GM23338 (cell line): ENCODE results near the gene CELF4. TPM values are rescaled to one million over a fixed set of nuclear protein-coding genes. Genes with fewer than 3 reads are reported as not detected.

Experiments
- ATAC-seq: fragments of 200-7000 bp; cut with Tn5 transposase; 3 replicates; pipeline ENCODE4 v1.9.1; 2020
- DNase-seq: peaks from one replicate; pipeline ENCODE4 v3.0.0-alpha.2; 2015; ENCODE audit warnings: low spot score
- H2AFZ ChIP-seq: fragments of 200-600 bp; sonication (generic); 2 replicates; pipeline ENCODE4 v1.8.0; 2016; ENCODE audit warnings: antibody characterized with exemption, mild to moderate bottlenecking, moderate library complexity
- H3F3A ChIP-seq: fragments of 200-600 bp; sonication (generic); replicated peaks from 2 replicates; pipeline ENCODE4 v1.8.0; 2017; ENCODE audit warnings: antibody characterized with exemption, mixed run types, low read depth
- H3K27ac ChIP-seq: fragments of 200-600 bp; sonication (generic); 2 replicates; pipeline ENCODE4 v1.6.1; 2016; ENCODE audit warnings: low read depth
- H3K27me3 ChIP-seq: fragments of 200-600 bp; sonication (generic); 2 replicates; pipeline ENCODE4 v1.8.0; 2016; ENCODE audit warnings: mild to moderate bottlenecking, mixed run types, moderate library complexity; ENCODE audit not compliant: insufficient read depth
- H3K36me3 ChIP-seq: fragments of 200-600 bp; sonication (generic); 2 replicates; pipeline ENCODE4 v1.8.0; 2016; ENCODE audit warnings: mild to moderate bottlenecking; ENCODE audit not compliant: insufficient read depth
- H3K4me1 ChIP-seq: fragments of 200-600 bp; sonication (generic); 2 replicates; pipeline ENCODE4 v1.8.0; 2016; ENCODE audit warnings: mild to moderate bottlenecking, moderate library complexity; ENCODE audit not compliant: insufficient read depth
- H3K4me2 ChIP-seq: fragments of 200-600 bp; sonication (generic); 2 replicates; pipeline ENCODE4 v1.7.1; 2017; ENCODE audit warnings: mixed run types
- H3K4me3 ChIP-seq: fragments of 200-600 bp; sonication (generic); 2 replicates; pipeline ENCODE4 v1.6.1; 2016; ENCODE audit warnings: mixed run types
- H3K79me2 ChIP-seq: fragments of 200-600 bp; sonication (generic); replicated peaks from 2 replicates; pipeline ENCODE4 v1.8.0; 2017; ENCODE audit warnings: mild to moderate bottlenecking; ENCODE audit not compliant: insufficient read depth
- H3K9me2 ChIP-seq: fragments of 200-600 bp; sonication (generic); 2 replicates; pipeline ENCODE4 v1.8.0; 2017; ENCODE audit not compliant: insufficient read depth
- H4K20me1 ChIP-seq: fragments of 200-600 bp; sonication (generic); replicated peaks from 2 replicates; pipeline ENCODE4 v1.8.0; 2017; ENCODE audit warnings: mild to moderate bottlenecking; ENCODE audit not compliant: insufficient read depth
- H3K27ac Mint-ChIP-seq: 2 replicates; pipeline ENCODE4 v1.8.0; 2020; ENCODE audit warnings: inconsistent platforms, mild to moderate bottlenecking, moderate library complexity, mixed read lengths
- H3K27me3 Mint-ChIP-seq: 3 replicates; pipeline ENCODE4 v1.8.0; 2022; ENCODE audit warnings: low read depth, mild to moderate bottlenecking, moderate library complexity, mixed read lengths, inconsistent platforms; ENCODE audit not compliant: insufficient read depth, poor library complexity
- H3K36me3 Mint-ChIP-seq: 3 replicates; pipeline ENCODE4 v1.8.0; 2021; ENCODE audit warnings: low read depth, mild to moderate bottlenecking, inconsistent platforms, moderate library complexity, mixed read lengths
- H3K4me1 Mint-ChIP-seq: 3 replicates; pipeline ENCODE4 v1.8.0; 2020; ENCODE audit warnings: mild to moderate bottlenecking, inconsistent platforms, mixed read lengths
- H3K4me3 Mint-ChIP-seq: 3 replicates; pipeline ENCODE4 v1.8.0; 2021; ENCODE audit warnings: moderate library complexity, mild to moderate bottlenecking, inconsistent platforms, mixed read lengths
- H3K9me3 Mint-ChIP-seq: 3 replicates; pipeline ENCODE4 v1.8.0; 2020; ENCODE audit warnings: moderate library complexity, mild to moderate bottlenecking, inconsistent platforms, mixed read lengths
- CREB1 ChIP-seq: fragments of 250-450 bp; sonication (Bioruptor Pico); IDR thresholded peaks from 2 replicates; pipeline ENCODE4 v1.5.0; 2020; ENCODE audit warnings: low read depth, mild to moderate bottlenecking, moderate library complexity
- EZH2 ChIP-seq: fragments of 200-600 bp; sonication (generic); IDR thresholded peaks from one replicate; pipeline ENCODE4 v1.8.0; 2017; ENCODE audit warnings: antibody characterized with exemption, mild to moderate bottlenecking, low read depth; ENCODE audit not compliant: unreplicated experiment
- EZH2phosphoT487 ChIP-seq: fragments of 200-600 bp; sonication (generic); IDR thresholded peaks from one replicate; pipeline ENCODE4 v1.8.1; 2018; ENCODE audit warnings: antibody characterized with exemption; ENCODE audit not compliant: unreplicated experiment
- JUNB ChIP-seq: IDR thresholded peaks from one replicate; pipeline ENCODE4 v1.6.1; 2016; ENCODE audit warnings: antibody characterized with exemption; ENCODE audit not compliant: unreplicated experiment
- NANOG ChIP-seq: IDR thresholded peaks from 2 replicates; pipeline ENCODE4 v1.6.1; 2016; ENCODE audit warnings: antibody characterized with exemption, borderline replicate concordance
- POLR2AphosphoS5 ChIP-seq: IDR thresholded peaks from 2 replicates; pipeline ENCODE4 v1.6.1; 2016; ENCODE audit warnings: antibody characterized with exemption, low read depth
- STAT1 ChIP-seq: IDR thresholded peaks from one replicate; pipeline ENCODE4 v1.6.1; 2016; ENCODE audit warnings: antibody characterized with exemption; ENCODE audit not compliant: unreplicated experiment
- ZNF114 ChIP-seq: fragments of 250-450 bp; sonication (Bioruptor Pico); IDR thresholded peaks from 2 replicates; pipeline ENCODE4 v1.5.0; 2020; ENCODE audit warnings: mild to moderate bottlenecking, moderate library complexity
- ZNF331 ChIP-seq: fragments of 250-450 bp; sonication (Bioruptor Pico); IDR thresholded peaks from 2 replicates; pipeline ENCODE4 v1.5.0; 2020; ENCODE audit warnings: low read depth, mild to moderate bottlenecking, moderate library complexity
- polyA plus RNA-seq: library from polyadenylated mRNA; unstranded; fragments of >200 nt; fragmentation: Nextera tagmentation; extraction: Ambion mirVana; gene quantifications from 2 replicates; pipeline ENCODE4 v1.2.1, GENCODE V29; 2016
- total RNA-seq: library from RNA; depleted of rRNA; stranded (reverse); fragments of >200 nt; shearing (Covaris generic); gene quantifications from 2 replicates; pipeline ENCODE4 v1.2.3, GENCODE V29; 2014
- TF ChIP-seq, protein P1 (sequence below), 2 experiments: fragments of 200-600 bp in 1 of 2; sonication (generic) in 1 of 2; conservative IDR thresholded peaks; 2 replicates each; pipeline versions ENCODE4 v1.5.1 to v1.6.1; 2016 to 2017; ENCODE audit warnings: antibody characterized with exemption in 2 of 2, low read depth in 2 of 2, mild to moderate bottlenecking in 2 of 2, moderate library complexity in 1 of 2
- TF ChIP-seq, protein P2 (sequence below): IDR thresholded peaks from 2 replicates; pipeline ENCODE4 v1.6.1; 2016; ENCODE audit warnings: antibody characterized with exemption
- TF ChIP-seq, protein P3 (sequence below): IDR thresholded peaks from one replicate; pipeline ENCODE4 v1.6.1; 2018; ENCODE audit warnings: antibody characterized with exemption; ENCODE audit not compliant: unreplicated experiment
- TF ChIP-seq, protein P4 (sequence below): fragments of 250-450 bp; sonication (Bioruptor Pico); IDR thresholded peaks from 2 replicates; pipeline ENCODE4 v1.5.0; 2020; ENCODE audit warnings: mild to moderate bottlenecking, moderate library complexity

Gene CELF4
- total and polyA plus RNA-seq, 2 experiments from 2014 or later, result 2.6 to 6.7 TPM

DNA sequence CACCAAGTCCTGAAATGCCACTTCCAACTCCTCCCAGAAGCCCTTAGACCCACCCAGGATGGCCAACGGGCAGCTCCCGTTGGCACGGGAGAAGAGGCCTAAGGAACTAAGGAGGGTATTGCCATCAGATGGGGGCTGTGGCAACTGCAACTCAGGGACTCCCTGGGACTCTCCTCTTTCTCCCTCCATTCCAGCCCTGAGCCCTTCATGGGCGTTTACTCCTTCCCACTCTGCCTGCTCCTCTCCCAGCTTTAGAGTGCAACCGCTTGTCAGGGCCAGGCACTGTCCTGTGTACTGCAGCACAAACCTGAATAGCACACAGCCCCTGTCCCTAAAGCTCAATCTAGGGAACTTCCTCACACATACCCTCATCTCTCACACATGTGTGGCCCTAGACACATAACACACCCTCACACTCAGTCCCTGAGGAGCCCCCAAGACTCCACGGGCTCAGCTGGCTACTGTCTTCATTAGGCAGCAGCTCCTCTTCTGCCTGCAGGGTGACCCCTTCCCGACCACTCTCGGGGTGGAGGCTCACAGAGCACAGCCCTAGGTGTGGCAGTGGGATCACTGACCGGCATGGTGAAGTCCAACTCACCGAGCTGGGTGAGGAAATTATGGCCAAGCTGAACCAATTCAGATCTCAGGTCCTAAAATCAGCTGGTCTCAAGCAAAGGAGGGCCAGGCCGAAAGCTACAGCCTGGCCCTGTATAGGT, 316.3 kb downstream of the CELF4 start:
- no peak overlapping the region for H3K27ac Mint-ChIP-seq
- H3K4me3 Mint-ChIP-seq, result no peak overlapping the region

More for the DNA sequence above, 316.3 kb downstream of the CELF4 start:
- no peaks in the 10 kb centered on the region for H3F3A ChIP-seq
- peaks cover 31% of the 10 kb centered on the region for H3K4me1 Mint-ChIP-seq
- H3K4me1 ChIP-seq, result peaks cover 4% of the 10 kb centered on the region; the same call in 1 of the 2 replicates
- H2AFZ ChIP-seq, result no peak overlapping the region
- H3K4me2 ChIP-seq, result no peak overlapping the region
- no peaks in the 10 kb centered on the region for H3K36me3 Mint-ChIP-seq
- no peak overlapping the region for H3K27ac ChIP-seq
- H3K27me3 ChIP-seq, result peaks cover 34% of the 10 kb centered on the region
- no peaks in the 10 kb centered on the region for H3K79me2 ChIP-seq
- no peaks in the 10 kb centered on the region for H3K9me3 Mint-ChIP-seq
- peaks cover 10% of the 10 kb centered on the region; the same call in 1 of the 2 replicates for H4K20me1 ChIP-seq
- ATAC-seq (no peak), DNase-seq (no peak)
- peaks cover 25% of the 10 kb centered on the region for H3K27me3 Mint-ChIP-seq
- H3K9me2 ChIP-seq, result no peaks in the 10 kb centered on the region
- no peaks in the 10 kb centered on the region for H3K36me3 ChIP-seq
- TF ChIP-seq, protein P1, sequence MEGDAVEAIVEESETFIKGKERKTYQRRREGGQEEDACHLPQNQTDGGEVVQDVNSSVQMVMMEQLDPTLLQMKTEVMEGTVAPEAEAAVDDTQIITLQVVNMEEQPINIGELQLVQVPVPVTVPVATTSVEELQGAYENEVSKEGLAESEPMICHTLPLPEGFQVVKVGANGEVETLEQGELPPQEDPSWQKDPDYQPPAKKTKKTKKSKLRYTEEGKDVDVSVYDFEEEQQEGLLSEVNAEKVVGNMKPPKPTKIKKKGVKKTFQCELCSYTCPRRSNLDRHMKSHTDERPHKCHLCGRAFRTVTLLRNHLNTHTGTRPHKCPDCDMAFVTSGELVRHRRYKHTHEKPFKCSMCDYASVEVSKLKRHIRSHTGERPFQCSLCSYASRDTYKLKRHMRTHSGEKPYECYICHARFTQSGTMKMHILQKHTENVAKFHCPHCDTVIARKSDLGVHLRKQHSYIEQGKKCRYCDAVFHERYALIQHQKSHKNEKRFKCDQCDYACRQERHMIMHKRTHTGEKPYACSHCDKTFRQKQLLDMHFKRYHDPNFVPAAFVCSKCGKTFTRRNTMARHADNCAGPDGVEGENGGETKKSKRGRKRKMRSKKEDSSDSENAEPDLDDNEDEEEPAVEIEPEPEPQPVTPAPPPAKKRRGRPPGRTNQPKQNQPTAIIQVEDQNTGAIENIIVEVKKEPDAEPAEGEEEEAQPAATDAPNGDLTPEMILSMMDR (conservative IDR thresholded peaks at IDR 0.05; ENCODE audit: low read depth in 2 of 2), result no peak
- no peak for TF ChIP-seq CREB1 (CRISPR knock-in tag)
- TF ChIP-seq ZNF331, result no peak
- no peak for TF ChIP-seq POLR2AphosphoS5
- TF ChIP-seq STAT1, result no peak
- no peak for TF ChIP-seq JUNB
- TF ChIP-seq EZH2, result no peak
- TF ChIP-seq, protein P2, sequence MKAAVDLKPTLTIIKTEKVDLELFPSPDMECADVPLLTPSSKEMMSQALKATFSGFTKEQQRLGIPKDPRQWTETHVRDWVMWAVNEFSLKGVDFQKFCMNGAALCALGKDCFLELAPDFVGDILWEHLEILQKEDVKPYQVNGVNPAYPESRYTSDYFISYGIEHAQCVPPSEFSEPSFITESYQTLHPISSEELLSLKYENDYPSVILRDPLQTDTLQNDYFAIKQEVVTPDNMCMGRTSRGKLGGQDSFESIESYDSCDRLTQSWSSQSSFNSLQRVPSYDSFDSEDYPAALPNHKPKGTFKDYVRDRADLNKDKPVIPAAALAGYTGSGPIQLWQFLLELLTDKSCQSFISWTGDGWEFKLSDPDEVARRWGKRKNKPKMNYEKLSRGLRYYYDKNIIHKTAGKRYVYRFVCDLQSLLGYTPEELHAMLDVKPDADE, result no peak
- TF ChIP-seq, protein P3, sequence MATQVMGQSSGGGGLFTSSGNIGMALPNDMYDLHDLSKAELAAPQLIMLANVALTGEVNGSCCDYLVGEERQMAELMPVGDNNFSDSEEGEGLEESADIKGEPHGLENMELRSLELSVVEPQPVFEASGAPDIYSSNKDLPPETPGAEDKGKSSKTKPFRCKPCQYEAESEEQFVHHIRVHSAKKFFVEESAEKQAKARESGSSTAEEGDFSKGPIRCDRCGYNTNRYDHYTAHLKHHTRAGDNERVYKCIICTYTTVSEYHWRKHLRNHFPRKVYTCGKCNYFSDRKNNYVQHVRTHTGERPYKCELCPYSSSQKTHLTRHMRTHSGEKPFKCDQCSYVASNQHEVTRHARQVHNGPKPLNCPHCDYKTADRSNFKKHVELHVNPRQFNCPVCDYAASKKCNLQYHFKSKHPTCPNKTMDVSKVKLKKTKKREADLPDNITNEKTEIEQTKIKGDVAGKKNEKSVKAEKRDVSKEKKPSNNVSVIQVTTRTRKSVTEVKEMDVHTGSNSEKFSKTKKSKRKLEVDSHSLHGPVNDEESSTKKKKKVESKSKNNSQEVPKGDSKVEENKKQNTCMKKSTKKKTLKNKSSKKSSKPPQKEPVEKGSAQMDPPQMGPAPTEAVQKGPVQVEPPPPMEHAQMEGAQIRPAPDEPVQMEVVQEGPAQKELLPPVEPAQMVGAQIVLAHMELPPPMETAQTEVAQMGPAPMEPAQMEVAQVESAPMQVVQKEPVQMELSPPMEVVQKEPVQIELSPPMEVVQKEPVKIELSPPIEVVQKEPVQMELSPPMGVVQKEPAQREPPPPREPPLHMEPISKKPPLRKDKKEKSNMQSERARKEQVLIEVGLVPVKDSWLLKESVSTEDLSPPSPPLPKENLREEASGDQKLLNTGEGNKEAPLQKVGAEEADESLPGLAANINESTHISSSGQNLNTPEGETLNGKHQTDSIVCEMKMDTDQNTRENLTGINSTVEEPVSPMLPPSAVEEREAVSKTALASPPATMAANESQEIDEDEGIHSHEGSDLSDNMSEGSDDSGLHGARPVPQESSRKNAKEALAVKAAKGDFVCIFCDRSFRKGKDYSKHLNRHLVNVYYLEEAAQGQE, result no peak
- TF ChIP-seq, protein P4, sequence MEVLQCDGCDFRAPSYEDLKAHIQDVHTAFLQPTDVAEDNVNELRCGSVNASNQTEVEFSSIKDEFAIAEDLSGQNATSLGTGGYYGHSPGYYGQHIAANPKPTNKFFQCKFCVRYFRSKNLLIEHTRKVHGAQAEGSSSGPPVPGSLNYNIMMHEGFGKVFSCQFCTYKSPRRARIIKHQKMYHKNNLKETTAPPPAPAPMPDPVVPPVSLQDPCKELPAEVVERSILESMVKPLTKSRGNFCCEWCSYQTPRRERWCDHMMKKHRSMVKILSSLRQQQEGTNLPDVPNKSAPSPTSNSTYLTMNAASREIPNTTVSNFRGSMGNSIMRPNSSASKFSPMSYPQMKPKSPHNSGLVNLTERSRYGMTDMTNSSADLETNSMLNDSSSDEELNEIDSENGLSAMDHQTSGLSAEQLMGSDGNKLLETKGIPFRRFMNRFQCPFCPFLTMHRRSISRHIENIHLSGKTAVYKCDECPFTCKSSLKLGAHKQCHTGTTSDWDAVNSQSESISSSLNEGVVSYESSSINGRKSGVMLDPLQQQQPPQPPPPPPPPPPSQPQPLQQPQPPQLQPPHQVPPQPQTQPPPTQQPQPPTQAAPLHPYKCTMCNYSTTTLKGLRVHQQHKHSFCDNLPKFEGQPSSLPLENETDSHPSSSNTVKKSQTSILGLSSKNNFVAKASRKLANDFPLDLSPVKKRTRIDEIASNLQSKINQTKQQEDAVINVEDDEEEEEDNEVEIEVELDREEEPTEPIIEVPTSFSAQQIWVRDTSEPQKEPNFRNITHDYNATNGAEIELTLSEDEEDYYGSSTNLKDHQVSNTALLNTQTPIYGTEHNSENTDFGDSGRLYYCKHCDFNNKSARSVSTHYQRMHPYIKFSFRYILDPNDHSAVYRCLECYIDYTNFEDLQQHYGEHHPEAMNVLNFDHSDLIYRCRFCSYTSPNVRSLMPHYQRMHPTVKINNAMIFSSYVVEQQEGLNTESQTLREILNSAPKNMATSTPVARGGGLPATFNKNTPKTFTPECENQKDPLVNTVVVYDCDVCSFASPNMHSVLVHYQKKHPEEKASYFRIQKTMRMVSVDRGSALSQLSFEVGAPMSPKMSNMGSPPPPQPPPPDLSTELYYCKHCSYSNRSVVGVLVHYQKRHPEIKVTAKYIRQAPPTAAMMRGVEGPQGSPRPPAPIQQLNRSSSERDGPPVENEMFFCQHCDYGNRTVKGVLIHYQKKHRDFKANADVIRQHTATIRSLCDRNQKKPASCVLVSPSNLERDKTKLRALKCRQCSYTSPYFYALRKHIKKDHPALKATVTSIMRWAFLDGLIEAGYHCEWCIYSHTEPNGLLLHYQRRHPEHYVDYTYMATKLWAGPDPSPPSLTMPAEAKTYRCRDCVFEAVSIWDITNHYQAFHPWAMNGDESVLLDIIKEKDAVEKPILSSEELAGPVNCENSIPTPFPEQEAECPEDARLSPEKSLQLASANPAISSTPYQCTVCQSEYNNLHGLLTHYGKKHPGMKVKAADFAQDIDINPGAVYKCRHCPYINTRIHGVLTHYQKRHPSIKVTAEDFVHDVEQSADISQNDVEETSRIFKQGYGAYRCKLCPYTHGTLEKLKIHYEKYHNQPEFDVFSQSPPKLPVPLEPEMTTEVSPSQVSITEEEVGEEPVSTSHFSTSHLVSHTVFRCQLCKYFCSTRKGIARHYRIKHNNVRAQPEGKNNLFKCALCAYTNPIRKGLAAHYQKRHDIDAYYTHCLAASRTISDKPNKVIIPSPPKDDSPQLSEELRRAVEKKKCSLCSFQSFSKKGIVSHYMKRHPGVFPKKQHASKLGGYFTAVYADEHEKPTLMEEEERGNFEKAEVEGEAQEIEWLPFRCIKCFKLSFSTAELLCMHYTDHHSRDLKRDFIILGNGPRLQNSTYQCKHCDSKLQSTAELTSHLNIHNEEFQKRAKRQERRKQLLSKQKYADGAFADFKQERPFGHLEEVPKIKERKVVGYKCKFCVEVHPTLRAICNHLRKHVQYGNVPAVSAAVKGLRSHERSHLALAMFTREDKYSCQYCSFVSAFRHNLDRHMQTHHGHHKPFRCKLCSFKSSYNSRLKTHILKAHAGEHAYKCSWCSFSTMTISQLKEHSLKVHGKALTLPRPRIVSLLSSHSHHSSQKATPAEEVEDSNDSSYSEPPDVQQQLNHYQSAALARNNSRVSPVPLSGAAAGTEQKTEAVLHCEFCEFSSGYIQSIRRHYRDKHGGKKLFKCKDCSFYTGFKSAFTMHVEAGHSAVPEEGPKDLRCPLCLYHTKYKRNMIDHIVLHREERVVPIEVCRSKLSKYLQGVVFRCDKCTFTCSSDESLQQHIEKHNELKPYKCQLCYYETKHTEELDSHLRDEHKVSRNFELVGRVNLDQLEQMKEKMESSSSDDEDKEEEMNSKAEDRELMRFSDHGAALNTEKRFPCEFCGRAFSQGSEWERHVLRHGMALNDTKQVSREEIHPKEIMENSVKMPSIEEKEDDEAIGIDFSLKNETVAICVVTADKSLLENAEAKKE (CRISPR knock-in tag), result no peak
- TF ChIP-seq NANOG, result no peak
- TF ChIP-seq ZNF114 (CRISPR knock-in tag), result no peak
- no peak for TF ChIP-seq EZH2phosphoT487
- no peak overlapping the region for H3K4me3 ChIP-seq
